ENCODE data around the gene HAPLN2.

HAPLN2 gene

DNA sequence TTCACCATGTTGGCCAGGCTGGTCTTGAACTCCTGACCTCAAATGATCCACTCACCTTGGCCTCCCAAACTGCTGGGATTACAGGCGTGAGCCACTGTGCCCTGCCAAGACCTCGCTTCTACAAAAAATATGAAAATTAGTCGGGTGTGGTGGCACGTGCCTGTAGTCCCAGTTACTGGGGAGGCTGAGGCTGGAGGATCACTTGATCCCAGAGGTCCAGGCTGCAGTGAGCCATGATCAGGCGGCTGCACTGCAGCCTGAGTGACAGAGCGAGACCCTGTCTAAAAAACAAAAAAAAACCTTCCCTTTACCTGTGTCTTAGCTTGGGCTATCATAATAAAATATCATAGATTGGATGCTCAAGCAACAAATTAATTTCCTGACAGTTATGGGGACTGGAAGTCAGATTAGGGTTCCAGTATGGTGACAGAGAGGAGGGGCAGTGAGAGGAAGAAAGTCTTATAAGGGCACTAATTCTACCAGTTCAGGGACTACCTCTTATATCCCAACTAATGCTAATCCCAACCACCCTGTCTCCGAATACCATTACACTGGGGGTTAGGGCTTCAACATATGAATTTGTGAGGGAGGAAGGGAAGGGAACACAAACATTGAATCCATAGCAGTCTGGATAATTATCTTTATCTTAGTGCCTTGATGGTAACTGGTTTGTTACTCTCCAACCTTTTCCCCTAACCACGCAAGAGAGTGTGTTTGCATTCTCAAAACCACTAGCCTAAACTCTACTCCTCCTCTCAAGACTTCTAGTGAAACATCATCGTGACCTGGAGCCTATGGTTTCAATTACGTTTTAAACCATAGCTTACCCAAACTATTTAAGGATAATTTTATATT is 28.7 kb upstream of the HAPLN2 start:
- peak overlapping the region; percentile 84 to 95 (median 90) for H3K4me3 Mint-ChIP-seq
- no peaks in the 10 kb centered on the region for H3K9me3 Mint-ChIP-seq

DNA sequence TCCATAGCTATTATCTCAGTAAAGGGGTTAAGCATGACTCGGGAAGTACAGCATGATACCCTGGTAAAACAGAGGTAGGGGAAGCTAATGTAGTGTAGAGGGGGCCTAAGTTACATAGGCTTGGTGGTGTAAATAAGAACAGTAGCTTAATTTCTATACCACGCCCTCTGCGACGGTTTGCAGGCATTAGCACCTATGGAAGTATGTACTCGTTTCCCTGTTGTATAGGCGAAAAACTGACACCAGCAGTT is 28.1 kb upstream of the HAPLN2 start:
- H3K27ac Mint-ChIP-seq, result peak overlapping the region; percentile 87 to 96 (median 93)
- H3K36me3 Mint-ChIP-seq (ENCODE audit: low read depth), result peaks cover 11% of the 10 kb centered on the region
- peak overlapping the region; percentile 84 to 95 (median 90) for H3K4me3 Mint-ChIP-seq
- peaks cover 12% of the 10 kb centered on the region for H3K4me1 Mint-ChIP-seq
- no peaks in the 10 kb centered on the region for H3K27me3 Mint-ChIP-seq (ENCODE audit: low read depth)
- no peaks in the 10 kb centered on the region for H3K9me3 Mint-ChIP-seq
- TF ChIP-seq, protein P1, sequence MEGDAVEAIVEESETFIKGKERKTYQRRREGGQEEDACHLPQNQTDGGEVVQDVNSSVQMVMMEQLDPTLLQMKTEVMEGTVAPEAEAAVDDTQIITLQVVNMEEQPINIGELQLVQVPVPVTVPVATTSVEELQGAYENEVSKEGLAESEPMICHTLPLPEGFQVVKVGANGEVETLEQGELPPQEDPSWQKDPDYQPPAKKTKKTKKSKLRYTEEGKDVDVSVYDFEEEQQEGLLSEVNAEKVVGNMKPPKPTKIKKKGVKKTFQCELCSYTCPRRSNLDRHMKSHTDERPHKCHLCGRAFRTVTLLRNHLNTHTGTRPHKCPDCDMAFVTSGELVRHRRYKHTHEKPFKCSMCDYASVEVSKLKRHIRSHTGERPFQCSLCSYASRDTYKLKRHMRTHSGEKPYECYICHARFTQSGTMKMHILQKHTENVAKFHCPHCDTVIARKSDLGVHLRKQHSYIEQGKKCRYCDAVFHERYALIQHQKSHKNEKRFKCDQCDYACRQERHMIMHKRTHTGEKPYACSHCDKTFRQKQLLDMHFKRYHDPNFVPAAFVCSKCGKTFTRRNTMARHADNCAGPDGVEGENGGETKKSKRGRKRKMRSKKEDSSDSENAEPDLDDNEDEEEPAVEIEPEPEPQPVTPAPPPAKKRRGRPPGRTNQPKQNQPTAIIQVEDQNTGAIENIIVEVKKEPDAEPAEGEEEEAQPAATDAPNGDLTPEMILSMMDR (IDR thresholded peaks at IDR 0.05; ENCODE audit: unreplicated experiment in 3 of 3), result no peak

More for the DNA sequence above, 28.7 kb upstream of the HAPLN2 start:
- peak overlapping the region; percentile 87 to 96 (median 93) for H3K27ac Mint-ChIP-seq
- TF ChIP-seq, protein P1 (IDR thresholded peaks at IDR 0.05; ENCODE audit: unreplicated experiment in 3 of 3), result no peak
- peaks cover 7% of the 10 kb centered on the region for H3K36me3 Mint-ChIP-seq (ENCODE audit: low read depth)
- no peaks in the 10 kb centered on the region for H3K27me3 Mint-ChIP-seq (ENCODE audit: low read depth)
- peaks cover 12% of the 10 kb centered on the region for H3K4me1 Mint-ChIP-seq

DNA sequence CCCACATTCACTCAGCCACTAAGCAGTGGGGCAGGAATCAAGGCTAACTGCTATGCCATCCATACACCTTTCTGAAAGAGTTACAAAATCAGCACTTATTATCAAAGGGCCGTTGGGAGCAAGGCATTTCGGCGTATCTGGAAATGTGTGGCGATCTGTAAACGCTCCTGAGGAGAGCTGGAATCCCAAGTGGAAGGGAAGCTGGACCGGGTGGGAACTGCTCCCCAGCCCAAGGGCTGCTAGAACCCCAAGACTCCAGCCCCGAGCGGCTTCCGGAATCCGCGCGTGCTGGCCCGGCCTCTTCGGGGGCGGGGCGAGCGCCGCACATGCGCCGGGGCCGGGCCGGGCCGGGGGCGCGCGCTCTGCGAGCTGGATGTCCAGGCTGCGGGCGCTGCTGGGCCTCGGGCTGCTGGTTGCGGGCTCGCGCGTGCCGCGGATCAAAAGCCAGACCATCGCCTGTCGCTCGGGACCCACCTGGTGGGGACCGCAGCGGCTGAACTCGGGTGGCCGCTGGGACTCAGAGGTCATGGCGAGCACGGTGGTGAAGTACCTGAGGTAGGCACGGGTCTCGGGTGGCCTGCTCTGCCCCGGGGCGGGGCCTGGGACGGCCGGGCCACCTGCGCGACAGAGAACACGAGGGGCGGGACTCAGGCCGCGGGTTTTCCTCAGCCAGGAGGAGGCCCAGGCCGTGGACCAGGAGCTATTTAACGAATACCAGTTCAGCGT is 27.6 kb upstream of the HAPLN2 start, which contains the start of gene NAXE:
TSS of gene NAXE (plus strand) at position 345 of the 726 bp plus-strand sequence. CDS start at position 374, 29 bp downstream.
- TF ChIP-seq, protein P1 (IDR thresholded peaks at IDR 0.05; ENCODE audit: unreplicated experiment in 3 of 3), result no peak
- H3K9me3 Mint-ChIP-seq, result no peaks in the 10 kb centered on the region
- no peaks in the 10 kb centered on the region for H3K27me3 Mint-ChIP-seq (ENCODE audit: low read depth)
- peaks cover 14% of the 10 kb centered on the region for H3K36me3 Mint-ChIP-seq (ENCODE audit: low read depth)
- peak within 1 kb of the TSS; percentile 84 to 95 (median 90) for H3K4me3 Mint-ChIP-seq
- H3K4me1 Mint-ChIP-seq, result peaks cover 12% of the 10 kb centered on the region
- H3K27ac Mint-ChIP-seq, result peak within 1 kb of the TSS; percentile 87 to 96 (median 93)

DNA sequence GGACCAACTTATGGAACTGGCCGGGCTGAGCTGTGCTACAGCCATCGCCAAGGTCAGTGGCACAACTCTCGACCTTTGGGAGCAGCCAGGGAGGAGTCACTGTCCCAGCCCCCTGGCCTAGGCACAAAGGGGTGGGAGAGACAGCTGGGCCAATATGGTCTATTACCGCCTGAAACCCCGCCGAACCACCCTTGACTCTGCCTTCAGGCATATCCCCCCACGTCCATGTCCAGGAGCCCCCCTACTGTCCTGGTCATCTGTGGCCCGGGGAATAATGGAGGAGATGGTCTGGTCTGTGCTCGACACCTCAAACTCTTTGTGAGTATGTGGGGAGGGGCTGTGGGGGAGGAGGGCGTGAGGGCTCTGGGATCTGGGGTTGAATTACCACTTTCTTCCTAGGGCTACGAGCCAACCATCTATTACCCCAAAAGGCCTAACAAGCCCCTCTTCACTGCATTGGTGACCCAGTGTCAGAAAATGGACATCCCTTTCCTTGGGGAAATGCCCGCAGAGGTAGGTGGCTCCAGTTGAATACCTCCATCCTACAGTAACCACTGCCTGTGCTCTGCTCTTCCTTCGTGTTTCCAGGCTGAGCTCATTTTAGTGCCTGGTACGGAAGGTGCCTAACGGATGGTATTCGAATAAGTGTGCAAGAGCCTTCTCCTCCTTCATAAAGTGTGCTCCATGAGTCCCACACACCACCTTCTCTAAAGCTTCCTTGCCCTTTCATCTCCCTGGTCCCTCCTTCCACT is 26.9 kb upstream of the HAPLN2 start:
- Mint-ChIP-seq H3K9me3 (no peaks in the 10 kb centered on the region), H3K4me3 (peak overlapping the region; percentile 84 to 85 (median 84)), H3K27me3 (ENCODE audit: low read depth) (no peaks in the 10 kb centered on the region), H3K27ac (peak overlapping the region in 2 of 3 experiments; percentile 38 to 63), H3K4me1 (peaks cover 12% of the 10 kb centered on the region), H3K36me3 (ENCODE audit: low read depth) (peaks cover 20% of the 10 kb centered on the region)
- TF ChIP-seq, protein P1 (IDR thresholded peaks at IDR 0.05; ENCODE audit: unreplicated experiment in 3 of 3), result no peak

DNA sequence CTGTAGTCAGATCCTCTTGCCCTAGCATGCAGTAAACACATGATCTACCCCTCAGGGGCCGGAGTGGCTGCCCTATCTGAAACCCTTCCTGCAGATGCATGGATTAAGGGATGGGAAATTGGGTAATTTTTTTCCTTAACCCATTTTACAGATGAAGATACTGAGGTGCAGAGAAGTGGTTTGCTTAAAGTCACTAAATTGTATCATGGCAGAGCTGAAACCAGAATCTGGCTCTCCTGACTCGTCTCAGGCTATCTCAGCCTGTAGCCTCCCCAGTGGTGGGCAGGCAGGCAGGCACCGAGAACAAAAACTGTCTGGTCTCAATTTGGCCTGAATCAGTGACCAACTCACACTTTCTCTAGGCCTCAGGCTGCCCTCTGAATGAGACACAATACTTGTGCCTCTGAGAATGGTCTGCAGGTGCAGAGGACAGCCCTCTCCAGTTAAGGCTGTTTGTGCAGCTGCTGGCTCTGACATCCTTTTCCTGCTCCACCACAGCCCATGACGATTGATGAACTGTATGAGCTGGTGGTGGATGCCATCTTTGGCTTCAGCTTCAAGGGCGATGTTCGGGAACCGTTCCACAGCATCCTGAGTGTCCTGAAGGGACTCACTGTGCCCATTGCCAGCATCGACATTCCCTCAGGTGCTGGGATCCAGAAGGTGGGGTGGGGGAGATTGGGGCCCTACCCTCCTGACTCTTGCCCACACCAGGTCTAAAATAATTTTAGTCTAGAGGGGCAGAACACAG is 26.1 kb upstream of the HAPLN2 start:
- Mint-ChIP-seq H3K9me3 (no peaks in the 10 kb centered on the region), H3K4me1 (peaks cover 12% of the 10 kb centered on the region), H3K36me3 (ENCODE audit: low read depth) (peaks cover 22% of the 10 kb centered on the region), H3K27me3 (ENCODE audit: low read depth) (no peaks in the 10 kb centered on the region), H3K4me3 (peak overlapping the region; percentile 84 to 85 (median 84)), H3K27ac (peak overlapping the region in 2 of 3 experiments; percentile 38 to 63)
- TF ChIP-seq, protein P1 (IDR thresholded peaks at IDR 0.05; ENCODE audit: unreplicated experiment in 3 of 3), result no peak
